ENCODE data around the gene ERBB4. TPM values are rescaled to one million over a fixed set of nuclear protein-coding genes. Genes with fewer than 3 reads are reported as not detected.

The ERBB4 gene
- total and polyA plus RNA-seq, 2 of the 8 experiments (the other 6 are each of a cell fraction or from before 2014, with no cell fraction given): 0.34 to 1.3 TPM

- no peaks in the 10 kb centered on the region for H3K79me1 ChIP-seq (ENCODE audit: low read depth, low read length)
- H2BK15ac ChIP-seq (ENCODE audit: low read length): no peak overlapping the region
- DNase-seq (ENCODE audit: low read depth in 1 of 2, low spot score in 2 of 2) (no peak), FAIRE-seq (no peak)
- WGBS, 2 experiments (ENCODE audit: extremely low coverage in 1 of 2, insufficient coverage in 1 of 2, insufficient read length in 1 of 2, insufficient replicate concordance in 2 of 2, low coverage in 1 of 2, low lambda C conversion rate in 2 of 2, missing lambda C conversion rate in 1 of 2): 94% methylated on average over 1 of the region's 1 CpG; no CpG with 5 or more reads in 1 of the 2 experiments
- no peak overlapping the region for H2BK5ac ChIP-seq (ENCODE audit: low read depth, low read length)
- no peak overlapping the region for H2BK12ac ChIP-seq (ENCODE audit: low read depth, low read length)
- no peak overlapping the region for H3K18ac ChIP-seq (ENCODE audit: extremely low read depth, low read length)
- no peak overlapping the region for H3K27ac ChIP-seq (ENCODE audit: low read depth, low read length)
- H2AK5ac ChIP-seq (ENCODE audit: low read depth, low read length): no peak overlapping the region
- H3K9ac ChIP-seq (replicated peaks in 1 of 4; ENCODE audit: extremely low read depth in 1 of 4, low read depth in 3 of 4, low read length in 3 of 4): no peak overlapping the region
- no peak overlapping the region for H3K4ac ChIP-seq (replicated peaks; ENCODE audit: insufficient read length, low read depth, low read length)
- no peak overlapping the region for H3K23ac ChIP-seq (ENCODE audit: insufficient read length)
- no peak overlapping the region for H3K56ac ChIP-seq (replicated peaks; ENCODE audit: insufficient read length, low read depth, low read length)
- H2BK120ac ChIP-seq (replicated peaks; ENCODE audit: low read depth, low read length): no peak overlapping the region
- H3K79me2 ChIP-seq (ENCODE audit: control insufficient read depth in 1 of 2, insufficient read depth in 2 of 2, low read length in 2 of 2): no peaks in the 10 kb centered on the region
- H3K4me3 ChIP-seq (ENCODE audit: extremely low read depth in 1 of 4, insufficient read depth in 2 of 4, low read depth in 3 of 4, low read length in 4 of 4): no peak overlapping the region
- no peak overlapping the region for H4K8ac ChIP-seq (ENCODE audit: extremely low read depth, insufficient read depth, low read length)
- TF ChIP-seq JUND (IDR thresholded peaks at IDR 0.05; ENCODE audit: low read length) (peak; percentile 44; the same call in 1 of the 2 replicates), EGR1 (IDR thresholded peaks at IDR 0.05; ENCODE audit: borderline replicate concordance, low read depth, low read length) (no peak)
- H4K5ac ChIP-seq (ENCODE audit: insufficient read length, low read depth, low read length): no peak overlapping the region
- no peaks in the 10 kb centered on the region for H3K27me3 ChIP-seq (replicated peaks in 1 of 4; ENCODE audit: control insufficient read depth in 3 of 4, extremely low read depth in 1 of 4, insufficient read depth in 3 of 4, low read length in 3 of 4)
- no peaks in the 10 kb centered on the region for H4K20me1 ChIP-seq (replicated peaks in 1 of 2; ENCODE audit: control insufficient read depth in 1 of 2, insufficient read depth in 2 of 2, low read length in 2 of 2)
- peak overlapping the region in 1 of 2 experiments; percentile 43; a peak in 1 of 4 replicates for H3K4me2 ChIP-seq (ENCODE audit: insufficient read depth in 1 of 2, low read depth in 2 of 2, low read length in 2 of 2)
- H3K14ac ChIP-seq (ENCODE audit: insufficient read length): no peak overlapping the region
- no peak overlapping the region for H2AFZ ChIP-seq (ENCODE audit: low read length)
- no peaks in the 10 kb centered on the region for H3K36me3 ChIP-seq (ENCODE audit: control insufficient read depth in 2 of 4, insufficient read depth in 4 of 4, low read length in 3 of 4)
- no peaks in the 10 kb centered on the region for H3K23me2 ChIP-seq (ENCODE audit: low read depth, low read length)
- no peaks in the 10 kb centered on the region for H3K9me3 ChIP-seq (ENCODE audit: insufficient read depth in 2 of 2, low read depth in 1 of 2, low read length in 1 of 2)
- no peaks in the 10 kb centered on the region for H3K4me1 ChIP-seq (replicated peaks in 1 of 4; ENCODE audit: control insufficient read depth in 3 of 4, insufficient read depth in 4 of 4, low read length in 3 of 4)
- H4K91ac ChIP-seq (replicated peaks; ENCODE audit: insufficient read length, low read length): no peak overlapping the region
- ChIA-PET CTCF (ENCODE audit: partially characterized antibody) (interaction anchor here (0.7 to 1.5 kb wide), 2 partner anchors 190 to 192 kb away, joined by 3 read pairs; no protein-coding TSS in a partner anchor), POLR2A (ENCODE audit: partially characterized antibody) (no interaction called here)
- no peak overlapping the region for H2BK20ac ChIP-seq (ENCODE audit: low read length)
Observed at GRCh38 chr2:212073360-212073759, 465.2 kb downstream of the ERBB4 start.
